Ascending aorta (tissue), 2 donors: ENCODE data around the gene ATXN10. TPM values are rescaled to one million over a fixed set of nuclear protein-coding genes. Genes with fewer than 3 reads are reported as not detected.

ENCODE experiments used
- DNase-seq, 2 donors: peaks; one replicate each; pipeline ENCODE4 v3.0.0-alpha.2; 2019; ENCODE audit warnings: low spot score in 2 of 2
- H3K27ac ChIP-seq, 2 donors: fragments of 200-600 bp; sonication (generic); one replicate each; pipeline ENCODE4 v1.5.1; 2016 to 2017; ENCODE audit warnings: mild to moderate bottlenecking in 1 of 2
- H3K27me3 ChIP-seq: fragments of 200-600 bp; sonication (generic); one replicate; pipeline ENCODE4 v1.5.1; 2017
- H3K36me3 ChIP-seq, 2 donors: fragments of 200-600 bp; sonication (generic); one replicate each; pipeline ENCODE4 v1.5.1; 2016
- H3K4me1 ChIP-seq, 2 donors: fragments of 200-600 bp; sonication (generic); one replicate each; pipeline ENCODE4 v1.5.1; 2016 to 2017; ENCODE audit warnings: mild to moderate bottlenecking in 1 of 2
- H3K4me3 ChIP-seq, 2 donors: fragments of 200-600 bp; sonication (generic); one replicate each; pipeline ENCODE4 v1.5.1; 2016 to 2017; ENCODE audit warnings: mild to moderate bottlenecking in 1 of 2
- H3K9me3 ChIP-seq, 2 donors: fragments of 200-600 bp; sonication (generic); one replicate each; pipeline ENCODE4 v1.5.1; 2016
- CTCF ChIP-seq, 3 experiments: fragments of 200-600 bp in 2 of 3; fragments of 450-650 bp in 1 of 3; sonication (generic) in 2 of 3; IDR thresholded peaks; one replicate each; pipeline ENCODE4 v1.5.1; 2016 to 2019; ENCODE audit warnings: antibody characterized with exemption in 3 of 3, mild to moderate bottlenecking in 1 of 3, moderate library complexity in 1 of 3
- intact Hi-C: fragments of 100-400 bp; cut with DNase I; formaldehyde crosslinking; loops from one replicate; pipeline ENCODE4 v1.15.1; 2023
- total RNA-seq: library from RNA; depleted of rRNA; stranded (reverse); fragments of >200 nt; gene quantifications from one replicate; pipeline ENCODE4 v1.1.0, GENCODE V29; 2016

Gene ATXN10
- total RNA-seq, 1 donor from 2014 or later = 82.1 TPM

GRCh38 chr22:45885171-45885840 lies 213.7 kb downstream of the ATXN10 start:
- Histone ChIP-seq H3K4me3 (no peak overlapping the region), H3K36me3 (no peaks in the 10 kb centered on the region), H3K9me3 (no peaks in the 10 kb centered on the region), H3K27ac (no peak overlapping the region), H3K4me1 (no peaks in the 10 kb centered on the region), H3K27me3 (peaks cover 3% of the 10 kb centered on the region)
- intact Hi-C loops = no loop called here
- peak in 1 of 2 donors; percentile 56 for DNase-seq
- TF ChIP-seq CTCF (IDR thresholded peaks at IDR 0.05) = no peak

GRCh38 chr22:45885941-45886395 lies 214.3 kb downstream of the ATXN10 start:
- Histone ChIP-seq H3K36me3 (no peaks in the 10 kb centered on the region), H3K27me3 (peaks cover 3% of the 10 kb centered on the region), H3K27ac (no peak overlapping the region), H3K9me3 (no peaks in the 10 kb centered on the region), H3K4me3 (no peak overlapping the region), H3K4me1 (no peaks in the 10 kb centered on the region)
- intact Hi-C loops = no loop called here
- peak in 1 of 2 donors; percentile 45 for DNase-seq
- TF ChIP-seq CTCF (IDR thresholded peaks at IDR 0.05) = no peak

- no peak for TF ChIP-seq CTCF (IDR thresholded peaks at IDR 0.05)
- intact Hi-C loops = no loop called here
- Histone ChIP-seq H3K9me3 (no peaks in the 10 kb centered on the region), H3K27ac (no peak overlapping the region), H3K36me3 (no peaks in the 10 kb centered on the region), H3K4me3 (no peak overlapping the region), H3K4me1 (no peaks in the 10 kb centered on the region), H3K27me3 (peaks cover 3% of the 10 kb centered on the region)
- DNase-seq = no peak
Measured at GRCh38 chr22:45886540-45886939, 214.9 kb downstream of the ATXN10 start.

GRCh38 chr22:45887202-45888131 lies 215.8 kb downstream of the ATXN10 start:
- no peaks in the 10 kb centered on the region for H3K4me1 ChIP-seq
- H3K27ac ChIP-seq = no peak overlapping the region
- TF ChIP-seq CTCF (IDR thresholded peaks at IDR 0.05) = no peak
- H3K27me3 ChIP-seq = peaks cover 9% of the 10 kb centered on the region
- DNase-seq = peak in 1 of 2 donors; percentile 27
- H3K9me3 ChIP-seq = no peaks in the 10 kb centered on the region
- no peaks in the 10 kb centered on the region for H3K36me3 ChIP-seq
- no peak overlapping the region for H3K4me3 ChIP-seq
- intact Hi-C loops = no loop called here

- Histone ChIP-seq H3K27me3 (peaks cover 9% of the 10 kb centered on the region), H3K4me3 (no peak overlapping the region), H3K36me3 (no peaks in the 10 kb centered on the region), H3K4me1 (no peaks in the 10 kb centered on the region), H3K27ac (no peak overlapping the region), H3K9me3 (no peaks in the 10 kb centered on the region)
- intact Hi-C loops = no loop called here
- no peak for TF ChIP-seq CTCF (IDR thresholded peaks at IDR 0.05)
- DNase-seq = no peak
Measured at GRCh38 chr22:45888221-45889092, 216.8 kb downstream of the ATXN10 start.
